Natural killer cell (primary cell): Measurements from ENCODE around the gene PHLDA2. TPM values are rescaled to one million over a fixed set of nuclear protein-coding genes. Genes with fewer than 3 reads are reported as not detected.

Source experiments
- ATAC-seq, 3 donors: fragments of 150-1000 bp in 2 of 3; fragments of 200-7000 bp in 1 of 3; cut with Tn5 transposase; 1 replicate in 1 of 3; 2 replicates in 2 of 3; pipeline ENCODE4 v1.10.0; 2021; ENCODE audit warnings: mild to moderate bottlenecking in 2 of 3, moderate library complexity in 2 of 3
- DNase-seq, 2 donors: peaks; one replicate each; pipeline versions ENCODE4 v3.0.0 to v3.0.0-alpha.2; 2013 to 2021; ENCODE audit warnings: mixed read lengths in 1 of 2
- H3K27ac ChIP-seq: one replicate; pipeline ENCODE4 v1.5.1; 2013; ENCODE audit warnings: mild to moderate bottlenecking, low read length
- H3K27me3 ChIP-seq: one replicate; pipeline ENCODE4 v1.6.1; 2013; ENCODE audit warnings: low read length; ENCODE audit not compliant: control insufficient read depth, insufficient read depth
- H3K36me3 ChIP-seq: one replicate; pipeline ENCODE4 v1.6.1; 2013; ENCODE audit warnings: low read length; ENCODE audit not compliant: control insufficient read depth, insufficient read depth
- H3K4me1 ChIP-seq: one replicate; pipeline ENCODE4 v1.6.1; 2013; ENCODE audit warnings: low read length; ENCODE audit not compliant: control insufficient read depth, insufficient read depth
- H3K4me3 ChIP-seq: one replicate; pipeline ENCODE4 v1.5.1; 2013; ENCODE audit warnings: low read length
- H3K9me3 ChIP-seq: one replicate; pipeline ENCODE4 v1.6.1; 2013; ENCODE audit warnings: low read length; ENCODE audit not compliant: control insufficient read depth, insufficient read depth
- H3K27ac Mint-ChIP-seq, 2 donors: one replicate each; pipeline ENCODE4 v1.8.0; 2022; ENCODE audit warnings: mild to moderate bottlenecking in 2 of 2, mixed read lengths in 2 of 2, moderate library complexity in 1 of 2
- H3K27me3 Mint-ChIP-seq, 2 donors: one replicate each; pipeline ENCODE4 v1.8.0; 2022; ENCODE audit warnings: low read depth in 2 of 2, mixed read lengths in 2 of 2
- H3K36me3 Mint-ChIP-seq: one replicate; pipeline ENCODE4 v1.8.0; 2022; ENCODE audit warnings: mixed read lengths
- H3K4me1 Mint-ChIP-seq, 2 donors: one replicate each; pipeline ENCODE4 v1.8.0; 2022; ENCODE audit warnings: mixed read lengths in 2 of 2
- H3K4me3 Mint-ChIP-seq: one replicate; pipeline ENCODE4 v1.8.0; 2022; ENCODE audit warnings: mild to moderate bottlenecking, moderate library complexity, mixed read lengths
- H3K9me3 Mint-ChIP-seq, 2 donors: one replicate each; pipeline ENCODE4 v1.8.0; 2022; ENCODE audit warnings: mixed read lengths in 2 of 2
- CTCF ChIP-seq: fragments of 200-600 bp; IDR thresholded peaks from one replicate; pipeline ENCODE4 v1.8.0; 2022; ENCODE audit warnings: antibody characterized with exemption
- WGBS: methylation state at CpG from one replicate; pipeline ENCODE4 v1.1.7; 2013; ENCODE audit warnings: missing lambda C conversion rate; ENCODE audit not compliant: insufficient coverage; 5-methylcytosine and 5-hydroxymethylcytosine counted together
- intact Hi-C: fragments of 100-400 bp; cut with micrococcal nuclease; formaldehyde crosslinking; loops from one replicate; pipeline ENCODE4 v1.14.2; 2022
- total RNA-seq, 4 donors: library from RNA; stranded (reverse); fragments of 120-200 nt in 1 of 4; gene quantifications; one replicate each; pipeline versions ENCODE4 v1.2.3 to v1.2.4, GENCODE V29; 2013 to 2022

Gene PHLDA2
- total RNA-seq, 3 donors from 2014 or later (not counting 1 experiment from before 2014, with no cell fraction given) = 0.79 to 3.2 (median 2.2) TPM

GRCh38 chr11:2898366-2899079, 30.7 kb downstream of the PHLDA2 start:
- peak overlapping the region; percentile 91 for H3K4me3 Mint-ChIP-seq
- no peaks in the 10 kb centered on the region for H3K27me3 Mint-ChIP-seq
- 29% methylated on average over 12 of the region's 12 CpGs for WGBS
- no peaks in the 10 kb centered on the region for H3K36me3 ChIP-seq
- peak; percentile 72 to 82 for DNase-seq
- H3K9me3 Mint-ChIP-seq = no peaks in the 10 kb centered on the region
- H3K4me1 Mint-ChIP-seq = peaks cover 32 to 53% of the 10 kb centered on the region in 2 donors
- TF ChIP-seq CTCF = no peak
- no peaks in the 10 kb centered on the region for H3K9me3 ChIP-seq
- no peaks in the 10 kb centered on the region for H3K36me3 Mint-ChIP-seq
- ATAC-seq = peak; percentile 74 to 78 (median 76)
- no peaks in the 10 kb centered on the region for H3K27me3 ChIP-seq
- peak overlapping the region; percentile 72 for H3K27ac ChIP-seq
- peaks cover 53% of the 10 kb centered on the region for H3K4me1 ChIP-seq
- H3K4me3 ChIP-seq = peak overlapping the region; percentile 29
- peak overlapping the region; percentile 92 to 99 for H3K27ac Mint-ChIP-seq
- intact Hi-C loops = loop anchor here (5.0 kb wide), 1 partner anchor 34 kb away; no protein-coding TSS in a partner anchor

- Histone ChIP-seq H3K27me3 (no peaks in the 10 kb centered on the region), H3K27ac (no peak overlapping the region), H3K9me3 (no peaks in the 10 kb centered on the region), H3K4me3 (no peak overlapping the region), H3K36me3 (no peaks in the 10 kb centered on the region), H3K4me1 (peaks cover 53% of the 10 kb centered on the region)
- Mint-ChIP-seq H3K27me3 (no peaks in the 10 kb centered on the region), H3K27ac (peak overlapping the region; percentile 41 to 99), H3K4me1 (peaks cover 39 to 62% of the 10 kb centered on the region in 2 donors), H3K36me3 (no peaks in the 10 kb centered on the region), H3K9me3 (no peaks in the 10 kb centered on the region), H3K4me3 (no peak overlapping the region)
- ATAC-seq = no peak
- no peak for TF ChIP-seq CTCF
- intact Hi-C loops = loop anchor here (5.0 kb wide), 1 partner anchor 35 kb away; no protein-coding TSS in a partner anchor
- WGBS = 93% methylated on average over 6 of the region's 6 CpGs
- no peak for DNase-seq
These were observed 32.2 kb downstream of the PHLDA2 start for GRCh38 chr11:2897048-2897447.

GRCh38 chr11:2896047-2896446, 33.2 kb downstream of the PHLDA2 start:
- 83% methylated on average over 8 of the region's 9 CpGs for WGBS
- Histone ChIP-seq H3K9me3 (no peaks in the 10 kb centered on the region), H3K36me3 (no peaks in the 10 kb centered on the region), H3K4me3 (no peak overlapping the region), H3K4me1 (peaks cover 55% of the 10 kb centered on the region), H3K27me3 (no peaks in the 10 kb centered on the region), H3K27ac (no peak overlapping the region)
- H3K9me3 Mint-ChIP-seq = no peaks in the 10 kb centered on the region
- H3K27me3 Mint-ChIP-seq = no peaks in the 10 kb centered on the region
- intact Hi-C loops = loop anchor here (5.0 kb wide), 1 partner anchor 36 kb away; no protein-coding TSS in a partner anchor
- peaks cover 41 to 63% of the 10 kb centered on the region in 2 donors for H3K4me1 Mint-ChIP-seq
- DNase-seq = no peak
- no peak for TF ChIP-seq CTCF
- H3K4me3 Mint-ChIP-seq = no peak overlapping the region
- no peaks in the 10 kb centered on the region for H3K36me3 Mint-ChIP-seq
- peak overlapping the region; percentile 41 to 99 for H3K27ac Mint-ChIP-seq
- no peak for ATAC-seq
